Stimulated activated CD8-positive, alpha-beta memory T cell treated with anti-CD3 and anti-CD28 coated beads, Interleukin-12 subunit alpha, Interleukin-12 subunit beta, amount 100 ng/mL, for 4 hours (primary cell): ENCODE data around the gene HAL.

Experiments
- DNase-seq: peaks from one replicate; pipeline ENCODE4 v3.0.0-alpha.2; 2020; ENCODE audit warnings: low read depth

Gene HAL, protein sequence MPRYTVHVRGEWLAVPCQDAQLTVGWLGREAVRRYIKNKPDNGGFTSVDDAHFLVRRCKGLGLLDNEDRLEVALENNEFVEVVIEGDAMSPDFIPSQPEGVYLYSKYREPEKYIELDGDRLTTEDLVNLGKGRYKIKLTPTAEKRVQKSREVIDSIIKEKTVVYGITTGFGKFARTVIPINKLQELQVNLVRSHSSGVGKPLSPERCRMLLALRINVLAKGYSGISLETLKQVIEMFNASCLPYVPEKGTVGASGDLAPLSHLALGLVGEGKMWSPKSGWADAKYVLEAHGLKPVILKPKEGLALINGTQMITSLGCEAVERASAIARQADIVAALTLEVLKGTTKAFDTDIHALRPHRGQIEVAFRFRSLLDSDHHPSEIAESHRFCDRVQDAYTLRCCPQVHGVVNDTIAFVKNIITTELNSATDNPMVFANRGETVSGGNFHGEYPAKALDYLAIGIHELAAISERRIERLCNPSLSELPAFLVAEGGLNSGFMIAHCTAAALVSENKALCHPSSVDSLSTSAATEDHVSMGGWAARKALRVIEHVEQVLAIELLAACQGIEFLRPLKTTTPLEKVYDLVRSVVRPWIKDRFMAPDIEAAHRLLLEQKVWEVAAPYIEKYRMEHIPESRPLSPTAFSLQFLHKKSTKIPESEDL

DNA sequence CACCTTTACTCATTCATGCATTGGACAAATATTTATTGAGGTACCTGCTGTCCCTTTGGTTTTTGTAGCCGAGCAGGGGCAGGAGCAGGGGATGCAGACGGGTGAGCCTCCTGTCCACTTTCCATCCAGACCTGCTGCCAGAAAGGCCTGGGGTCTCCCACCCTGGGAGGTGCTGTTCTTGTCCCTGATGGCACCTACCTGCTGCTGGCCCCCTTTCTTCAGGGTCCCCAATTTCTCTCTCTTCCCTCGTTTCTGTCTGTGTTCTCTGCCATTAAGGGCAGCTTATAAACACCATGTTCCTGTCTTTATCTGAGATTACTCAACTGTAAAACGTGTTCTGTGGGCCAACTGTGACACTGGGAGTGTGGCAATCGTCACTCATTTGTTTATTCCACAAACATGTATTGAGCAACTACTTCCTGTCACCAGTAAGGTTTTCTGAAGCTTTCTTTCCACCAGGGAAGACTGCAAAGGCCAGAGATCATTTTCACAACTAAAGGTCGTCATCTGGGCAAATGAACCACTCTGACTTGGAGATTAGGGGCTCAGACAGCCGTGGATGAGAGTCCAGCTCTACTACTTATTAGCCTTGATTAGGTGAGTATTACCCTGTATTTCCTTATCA is at the start of gene HAL:
Gene HAL (minus strand): TSS at position 311 of the 625 bp plus-strand sequence. CDS start 434 bp downstream, outside the sequence.
- DNase-seq: no peak

DNA sequence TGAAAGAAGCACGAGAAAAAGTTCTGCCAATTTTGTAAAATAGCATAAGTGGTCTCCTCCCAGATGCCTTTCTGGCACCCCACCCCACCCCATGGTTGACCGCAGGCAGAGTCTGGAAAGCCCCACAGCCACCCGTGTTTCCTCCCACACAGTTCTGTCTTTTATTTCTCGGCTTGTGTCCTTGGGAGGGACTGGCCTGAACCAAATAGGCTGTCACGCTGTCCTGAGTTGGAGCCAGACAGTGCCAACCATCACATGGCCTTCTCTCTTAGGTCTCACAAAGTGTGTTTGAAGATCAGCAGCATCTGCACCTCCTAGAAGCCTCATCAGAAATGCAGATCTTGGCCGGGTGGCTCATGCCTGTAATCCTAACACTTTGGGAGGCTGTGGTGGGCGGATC is 49.4 kb upstream of the HAL start:
- DNase-seq: no peak

DNA sequence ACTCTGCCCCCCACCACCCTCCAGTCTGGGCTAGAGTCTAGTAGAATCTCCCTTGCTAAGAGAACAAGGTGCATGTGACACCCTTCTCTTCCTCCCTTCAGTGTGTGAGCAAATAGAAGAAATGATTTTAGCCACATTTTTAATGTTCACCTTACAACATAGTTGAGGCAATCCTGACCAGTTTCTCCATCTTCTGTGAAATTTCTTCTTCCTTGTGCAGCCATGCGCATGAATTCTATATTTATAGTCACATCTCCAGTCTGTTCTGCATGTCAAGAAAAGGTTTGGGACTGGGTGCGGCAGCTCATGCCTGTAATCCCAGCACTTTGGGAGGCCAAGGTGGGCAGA is 48.8 kb upstream of the HAL start:
- no peak for DNase-seq

DNA sequence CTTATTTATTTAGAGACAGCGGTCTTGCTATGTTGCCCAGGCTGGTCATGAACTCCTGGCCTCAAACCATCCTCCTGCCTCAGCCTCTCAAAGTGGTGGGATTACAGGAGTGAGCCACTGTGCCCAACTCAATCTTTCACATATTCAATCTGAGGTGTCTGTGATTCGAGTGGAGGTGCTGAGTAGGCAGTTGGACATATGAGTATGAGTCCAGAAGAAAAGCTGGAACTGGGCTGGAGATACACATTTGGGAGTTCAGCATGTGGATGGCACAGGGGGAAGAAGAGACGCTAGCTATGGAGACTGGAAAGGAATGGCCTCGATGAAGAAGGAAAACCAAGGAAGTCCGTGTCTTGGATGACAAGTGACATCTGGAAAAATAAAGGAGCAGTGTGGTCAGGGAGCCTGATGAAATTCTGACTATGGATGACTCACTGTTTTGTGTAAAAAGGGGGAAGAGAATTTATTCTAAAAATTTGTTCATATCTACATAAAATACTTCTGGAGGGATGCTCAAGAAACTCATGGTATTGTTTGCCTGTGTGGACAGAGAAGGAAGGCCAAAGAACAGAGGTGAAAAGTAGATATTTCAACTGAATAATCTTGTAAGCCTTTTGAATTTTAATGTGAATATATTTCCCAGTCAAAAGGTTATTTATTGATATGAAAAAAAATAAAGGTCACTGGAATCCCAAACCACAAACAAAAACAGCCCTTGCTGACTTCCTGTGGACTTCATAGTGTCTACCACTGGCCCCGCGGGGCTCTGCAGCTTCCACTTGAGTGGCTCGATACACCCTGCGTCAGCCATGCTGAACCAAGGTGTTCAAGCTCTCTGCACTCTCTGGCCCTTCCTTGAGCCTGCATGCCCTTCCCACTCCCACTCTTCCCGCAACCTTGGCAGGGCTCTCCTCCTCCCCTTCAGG is 48.1 kb upstream of the HAL start:
- DNase-seq: no peak

DNA sequence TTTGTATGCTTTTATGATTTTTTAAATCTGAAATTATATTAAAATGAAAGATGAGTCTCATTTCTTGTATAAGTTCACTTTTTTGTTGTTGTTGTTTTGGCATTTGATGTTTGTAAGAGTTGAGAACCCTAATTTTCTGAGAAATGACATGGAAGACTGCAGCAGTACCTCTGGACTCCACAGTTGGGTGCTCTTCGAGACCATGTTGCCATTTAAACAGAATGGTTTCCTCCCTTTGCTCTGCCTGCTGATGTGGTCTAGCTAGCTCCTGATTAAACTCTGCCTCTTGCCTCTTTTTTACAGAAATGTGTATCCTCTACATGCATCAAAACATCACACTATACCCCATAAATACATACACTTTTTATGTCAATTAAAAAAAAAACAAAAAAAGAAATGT is 45.0 kb upstream of the HAL start:
- no peak for DNase-seq

DNA sequence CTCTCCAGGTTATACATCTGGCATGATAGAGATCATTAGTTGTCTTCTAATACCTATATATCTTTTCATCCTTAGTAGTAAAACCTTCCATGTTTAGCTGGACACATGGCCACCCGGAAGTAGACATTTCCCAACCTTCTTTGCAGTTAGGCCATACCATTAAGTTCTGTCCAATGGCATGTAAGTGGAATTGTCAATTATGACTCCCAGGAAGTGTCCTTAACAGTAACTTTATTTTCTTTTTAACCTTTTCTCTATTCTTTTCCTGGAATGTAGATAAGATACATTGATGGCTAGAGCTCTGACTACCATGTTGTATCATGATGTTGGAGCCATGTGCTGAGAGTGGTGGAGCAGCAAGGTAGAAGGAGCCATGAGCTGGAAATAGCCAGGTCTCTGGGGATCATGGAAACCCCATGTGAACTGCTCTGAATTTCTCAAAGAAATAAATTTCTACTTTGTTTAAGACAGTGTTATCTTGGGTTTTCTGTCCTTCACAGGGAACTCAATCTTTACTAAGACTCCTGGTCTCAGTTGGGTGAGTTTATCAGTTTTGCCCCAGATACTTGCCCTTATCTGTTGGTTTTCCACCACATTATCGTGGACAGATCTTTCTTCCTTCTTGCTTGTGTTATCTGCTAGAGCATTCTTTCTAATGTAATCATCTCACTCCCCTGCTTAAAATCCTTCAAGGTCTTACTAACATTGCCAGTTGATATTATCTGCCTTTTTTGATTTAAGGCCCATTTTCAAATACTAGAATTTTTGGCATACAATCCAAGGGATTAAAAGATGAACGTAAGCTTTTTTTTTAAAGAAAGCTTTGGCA is 44.4 kb upstream of the HAL start:
- DNase-seq: no peak

DNA sequence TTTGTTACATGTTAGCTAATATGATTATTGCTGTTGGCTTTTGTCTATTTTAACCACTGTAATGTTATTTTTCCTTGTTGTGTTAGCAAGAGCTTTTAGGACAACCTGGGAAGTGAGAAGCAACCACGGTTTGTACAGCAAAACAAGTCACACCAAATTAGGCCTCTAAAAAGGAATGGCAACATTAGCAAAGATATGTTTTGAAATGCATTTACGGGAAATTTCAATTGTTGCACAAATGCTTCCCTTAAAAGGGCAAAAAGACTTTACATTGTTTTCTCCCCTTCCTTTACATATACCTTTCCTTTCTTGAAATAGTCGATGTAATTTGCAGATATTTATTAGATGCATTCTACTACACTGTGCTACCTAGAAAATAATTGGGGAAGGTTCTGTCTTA is 43.4 kb upstream of the HAL start:
- no peak for DNase-seq

DNA sequence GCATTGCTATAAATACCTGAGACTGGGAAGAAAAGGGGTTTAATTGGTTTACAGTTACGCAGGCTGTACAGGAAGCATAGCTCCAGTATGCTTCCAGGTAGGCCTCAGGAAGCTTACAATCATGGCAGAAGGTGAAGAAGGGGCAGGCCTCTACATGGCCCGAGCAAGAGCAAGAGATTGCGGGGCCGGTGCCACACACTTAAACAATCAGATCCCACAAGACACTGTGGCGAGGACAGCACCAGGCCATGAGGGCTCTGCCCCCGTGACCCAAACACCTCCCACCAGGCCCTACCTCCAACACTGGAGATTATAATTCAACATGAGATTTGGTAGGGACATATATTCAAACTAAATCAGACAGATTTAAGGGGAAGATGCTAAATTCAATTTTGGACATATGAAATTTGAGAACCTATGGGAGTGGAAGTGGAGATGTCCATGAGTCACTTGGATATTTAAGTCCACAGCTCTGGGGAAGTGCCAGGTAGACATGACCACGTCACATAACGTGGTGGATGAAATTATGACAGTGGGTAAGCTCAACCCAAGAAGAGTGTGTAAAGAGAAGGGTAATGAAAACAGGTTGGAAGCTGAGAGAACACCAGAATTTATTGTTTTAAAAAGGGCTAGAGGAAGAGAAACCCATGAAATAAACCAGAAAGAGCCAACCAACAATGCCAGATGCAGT is 40.8 kb upstream of the HAL start:
- DNase-seq: no peak

DNA sequence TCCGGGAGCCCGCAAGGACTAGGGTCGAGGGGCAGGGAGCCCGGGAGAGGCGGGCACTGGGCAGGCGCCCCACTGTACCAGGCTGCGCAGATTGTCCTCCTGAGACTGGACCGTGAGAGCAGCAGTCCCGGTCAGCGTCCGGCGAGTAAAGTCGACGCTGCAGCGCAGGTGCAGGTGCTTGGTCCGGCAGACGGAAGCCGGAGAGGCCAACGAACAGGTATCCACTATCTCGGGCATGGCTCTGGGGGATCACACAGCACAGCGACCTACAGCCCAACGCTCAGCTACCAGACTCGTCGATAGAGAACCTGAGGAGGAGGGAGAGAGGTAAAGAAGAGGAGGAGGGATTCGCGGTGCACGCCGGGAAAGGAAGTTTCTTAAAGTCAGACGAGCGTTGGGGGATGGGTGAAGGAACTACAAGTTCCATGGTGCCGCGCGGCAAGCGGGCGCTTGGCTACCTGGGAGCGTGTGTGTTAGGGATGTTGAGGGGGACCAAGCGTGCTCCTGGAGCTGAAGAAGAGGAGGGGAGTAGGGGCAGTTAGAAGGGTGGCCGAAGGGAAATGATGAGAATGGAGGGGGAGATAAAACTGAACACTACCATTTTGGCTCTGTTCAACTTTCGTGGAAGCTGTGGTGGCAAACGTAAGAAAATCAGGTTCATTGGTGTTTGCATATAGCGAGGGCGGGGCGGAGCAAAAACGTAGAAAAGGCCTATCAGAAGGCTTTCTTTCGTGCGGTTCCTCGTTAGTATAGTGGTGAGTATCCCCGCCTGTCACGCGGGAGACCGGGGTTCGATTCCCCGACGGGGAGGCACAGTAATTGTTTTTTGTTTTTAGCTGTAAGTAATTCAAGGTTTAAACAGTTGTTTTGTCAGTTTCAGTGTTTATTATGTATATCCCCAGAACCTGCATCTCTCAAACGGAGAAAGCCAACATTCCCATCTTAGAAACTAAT is 39.4 kb upstream of the HAL start, which contains the start of gene LTA4H:
Gene LTA4H (minus strand): TSS at position 305 of the 954 bp plus-strand sequence. CDS start 68 bp downstream, at position 237.
- DNase-seq: peak; percentile 90

DNA sequence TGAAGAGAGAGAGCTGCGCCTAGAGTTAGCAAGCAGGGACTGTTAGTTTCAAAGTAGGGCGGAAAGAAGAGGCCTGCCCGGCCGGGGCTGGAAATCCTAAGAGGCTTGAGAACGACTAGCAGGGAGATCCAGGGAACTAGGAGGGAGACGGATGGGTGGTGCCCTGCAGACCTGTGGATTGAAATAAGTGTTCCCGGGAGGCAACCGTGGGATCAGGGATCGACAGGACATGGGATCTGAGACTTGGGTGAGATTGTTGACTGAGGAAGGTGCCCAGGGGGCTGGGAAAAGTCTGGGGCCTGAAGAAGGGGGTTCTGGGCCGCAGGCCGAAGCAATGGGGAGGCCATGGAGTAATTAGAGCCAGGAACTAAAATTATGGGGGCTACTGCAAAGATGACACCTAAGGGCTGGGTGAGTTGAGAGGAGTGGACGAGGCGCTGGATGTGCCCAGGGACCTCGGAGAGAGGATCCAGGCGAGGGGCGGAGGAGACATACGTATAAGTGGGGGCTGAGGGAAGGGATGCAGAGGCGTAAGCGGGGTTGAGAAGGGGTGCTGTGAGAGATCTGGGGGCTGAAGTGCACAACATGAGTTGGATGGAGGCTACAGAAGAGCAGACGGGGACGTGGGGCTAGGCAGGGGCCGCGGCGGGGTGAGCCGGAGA is 38.6 kb upstream of the HAL start:
- DNase-seq: no peak

DNA sequence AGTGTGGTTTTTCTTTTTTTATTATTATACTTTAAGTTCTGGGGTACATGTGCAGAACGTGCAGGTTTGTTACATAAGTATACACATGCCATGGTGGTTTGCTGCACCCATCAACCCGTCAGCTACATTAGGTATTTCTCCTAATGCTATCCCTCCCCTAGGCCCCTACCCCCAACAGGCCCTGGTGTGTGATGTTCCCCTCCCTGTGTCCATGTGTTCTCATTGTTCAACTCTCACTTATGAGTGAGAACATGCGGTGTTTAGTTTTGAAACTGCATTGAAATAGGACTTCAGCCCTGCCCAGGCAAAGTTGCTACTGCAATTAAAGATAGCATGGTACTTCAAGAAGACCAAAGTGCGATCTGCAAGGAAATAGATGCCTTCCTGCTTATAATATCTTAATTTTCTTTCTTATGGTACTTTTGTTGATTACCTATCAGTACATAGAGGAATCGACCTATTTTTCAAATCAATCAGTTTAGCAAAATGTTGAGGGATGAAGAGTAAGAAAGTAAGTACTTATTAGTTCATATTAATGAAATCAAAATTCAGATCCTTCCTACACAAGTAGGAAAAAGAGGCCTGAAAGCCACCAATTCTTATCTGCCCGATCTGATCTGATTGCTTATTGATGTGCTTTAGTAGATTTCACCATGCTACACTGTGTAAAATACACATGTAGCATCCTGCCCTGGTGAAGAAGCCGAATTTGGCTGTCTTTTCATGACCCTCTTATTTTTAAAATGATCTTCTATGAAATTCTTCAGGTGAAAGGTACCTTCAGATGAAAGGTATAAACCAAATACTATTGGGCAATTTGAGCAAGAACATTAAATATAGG is 37.6 kb upstream of the HAL start:
- DNase-seq: no peak

DNA sequence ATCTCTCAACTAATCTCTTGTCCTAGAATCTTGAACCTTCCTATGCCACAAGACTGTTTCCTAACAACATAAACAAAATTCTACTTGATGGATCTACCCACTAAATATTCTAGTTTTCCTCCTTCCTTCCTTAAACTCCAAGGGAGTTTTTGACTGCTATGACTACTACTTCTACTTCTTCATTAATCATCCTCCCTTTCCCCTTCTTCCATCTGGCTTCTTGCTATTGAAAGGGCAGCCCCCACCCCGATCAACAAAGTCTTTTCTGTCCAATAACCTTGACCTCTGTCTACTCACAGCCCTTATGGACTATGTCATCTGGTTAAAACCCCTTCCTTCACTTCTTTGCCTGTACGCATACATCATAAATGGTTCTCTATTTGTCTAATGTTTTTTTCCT is 33.7 kb upstream of the HAL start:
- no peak for DNase-seq

DNA sequence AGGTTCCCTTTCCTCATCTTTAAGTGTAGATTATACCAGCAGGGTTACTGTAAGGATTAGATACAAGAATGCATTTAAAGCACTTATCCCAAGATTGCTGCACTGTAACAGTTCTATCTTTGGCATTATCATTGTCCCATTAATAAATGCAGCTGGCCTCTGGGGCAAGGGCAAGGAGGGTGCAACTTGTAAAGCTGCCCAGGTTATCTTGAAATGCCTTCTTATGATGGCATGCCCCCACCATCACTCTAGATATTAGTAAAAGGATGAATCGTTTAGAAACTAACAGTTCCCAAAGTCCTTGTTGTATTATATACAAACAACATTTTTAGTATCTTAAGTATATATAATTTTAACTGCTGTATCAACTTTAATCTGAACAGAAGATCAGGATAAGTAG is 32.4 kb upstream of the HAL start:
- no peak for DNase-seq

DNA sequence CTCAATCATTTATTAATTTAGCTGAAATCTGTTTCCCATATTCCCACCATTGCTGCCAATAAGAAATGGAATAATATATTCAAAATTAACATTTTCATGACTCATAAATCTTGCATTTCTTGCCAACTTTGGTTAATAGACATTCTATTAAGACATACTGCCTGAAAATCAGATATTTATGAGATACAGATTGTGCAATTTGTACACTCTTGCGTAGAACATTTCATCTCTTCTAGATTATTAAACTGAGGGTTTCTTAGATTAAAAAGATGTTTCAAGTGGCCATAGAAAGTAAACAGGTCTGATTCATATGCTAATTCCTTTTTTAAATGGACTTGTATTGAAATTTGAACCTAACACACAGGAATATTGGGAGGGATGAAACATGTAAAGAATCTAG is 30.2 kb upstream of the HAL start:
- DNase-seq: no peak

DNA sequence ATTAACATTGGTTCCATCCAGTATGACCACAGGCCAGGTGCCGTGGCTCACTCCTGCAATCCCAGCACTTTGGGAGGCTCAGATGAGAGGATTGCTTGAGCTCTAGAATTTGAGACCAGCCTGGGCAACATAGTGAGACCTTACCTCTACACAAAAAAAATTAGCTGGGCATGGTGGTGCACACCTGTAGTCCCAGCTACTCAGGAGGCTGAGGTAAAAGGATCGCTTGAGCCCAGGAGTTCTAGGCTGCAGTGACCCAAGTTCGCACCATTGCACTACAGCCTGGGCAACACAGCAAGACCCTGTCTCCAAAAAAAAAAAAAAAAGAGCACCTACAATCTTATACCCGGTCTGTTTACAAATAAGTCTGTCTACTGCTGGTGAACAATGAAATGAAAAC is 29.4 kb upstream of the HAL start:
- DNase-seq: no peak

DNA sequence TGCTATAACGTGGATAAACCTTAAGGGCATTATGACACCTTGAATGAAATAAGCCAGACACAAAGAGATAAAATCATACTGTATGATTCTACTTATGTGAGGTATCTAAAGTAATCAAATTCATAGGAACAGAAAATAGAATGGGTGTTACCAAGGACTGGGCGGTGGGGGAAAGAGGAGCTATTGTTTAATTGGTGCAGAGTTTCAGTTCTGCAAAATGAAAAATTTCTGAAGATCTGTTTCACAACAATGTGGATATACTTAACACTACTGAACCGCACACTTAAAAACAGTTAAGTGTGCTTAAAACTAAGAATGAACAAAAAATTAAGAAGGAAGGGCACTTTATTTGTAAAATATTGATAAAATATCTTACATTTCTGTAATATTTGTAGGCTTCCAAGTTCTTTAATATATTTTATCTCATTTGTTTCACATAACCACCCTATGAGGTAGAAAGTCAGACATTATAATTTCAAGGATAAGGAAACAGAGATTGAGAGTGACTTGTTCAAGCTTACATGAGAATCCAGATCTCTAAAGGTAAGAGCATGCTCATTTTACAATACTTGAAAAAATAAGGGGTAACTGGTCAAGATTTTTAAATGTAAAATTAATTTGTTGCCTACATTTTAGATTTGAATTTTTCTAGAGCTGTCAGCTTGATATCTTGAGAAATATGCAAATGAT is 24.3 kb upstream of the HAL start:
- DNase-seq: no peak

DNA sequence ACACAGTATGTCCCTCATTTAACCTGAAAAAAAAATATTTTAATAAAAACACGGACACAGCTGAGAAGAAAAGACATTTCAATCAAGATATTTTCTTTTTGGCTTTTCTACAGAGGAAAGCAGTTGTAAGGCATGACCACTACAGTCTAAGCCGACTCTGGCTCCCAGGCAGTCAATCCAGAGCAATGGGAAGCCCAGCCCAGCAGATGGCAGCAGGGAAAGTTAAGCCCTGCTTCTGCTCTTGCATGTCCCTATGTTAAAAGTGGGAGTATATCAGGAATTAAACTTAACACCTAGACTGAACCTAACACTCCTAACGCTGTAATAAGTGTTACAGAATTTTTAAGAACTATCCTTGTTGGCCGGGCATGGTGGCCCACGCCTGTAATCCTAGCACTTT is 19.5 kb upstream of the HAL start:
- no peak for DNase-seq
